Nephron (organoid): ENCODE results near the gene IFT43.
A peak's percentile ranks its signal among the peaks of the same experiment; 100 is the strongest.

Experiments used
- H3K27ac Mint-ChIP-seq, 3 experiments: 2 replicates each; pipeline ENCODE4 v1.8.0; 2020; ENCODE audit warnings: mixed read lengths in 3 of 3, mild to moderate bottlenecking in 2 of 3, moderate library complexity in 1 of 3
- H3K27me3 Mint-ChIP-seq: 2 replicates; pipeline ENCODE4 v1.8.0; 2021; ENCODE audit warnings: low read depth, mild to moderate bottlenecking, moderate library complexity, mixed read lengths
- H3K36me3 Mint-ChIP-seq: 2 replicates; pipeline ENCODE4 v1.8.0; 2020; ENCODE audit warnings: low read depth, mixed read lengths
- H3K4me1 Mint-ChIP-seq: 2 replicates; pipeline ENCODE4 v1.8.0; 2020; ENCODE audit warnings: mixed read lengths
- H3K4me3 Mint-ChIP-seq, 3 experiments: 2 replicates each; pipeline ENCODE4 v1.8.0; 2020; ENCODE audit warnings: mild to moderate bottlenecking in 3 of 3, mixed read lengths in 3 of 3, moderate library complexity in 2 of 3
- H3K9me3 Mint-ChIP-seq: 2 replicates; pipeline ENCODE4 v1.8.0; 2020; ENCODE audit warnings: mixed read lengths
- TF ChIP-seq, protein P1 (sequence below), 3 experiments: fragments of 200-600 bp; sonication (generic); IDR thresholded peaks; one replicate each; pipeline ENCODE4 v1.5.0; 2021; ENCODE audit warnings: antibody characterized with exemption in 3 of 3; ENCODE audit not compliant: unreplicated experiment in 3 of 3

Gene IFT43

DNA sequence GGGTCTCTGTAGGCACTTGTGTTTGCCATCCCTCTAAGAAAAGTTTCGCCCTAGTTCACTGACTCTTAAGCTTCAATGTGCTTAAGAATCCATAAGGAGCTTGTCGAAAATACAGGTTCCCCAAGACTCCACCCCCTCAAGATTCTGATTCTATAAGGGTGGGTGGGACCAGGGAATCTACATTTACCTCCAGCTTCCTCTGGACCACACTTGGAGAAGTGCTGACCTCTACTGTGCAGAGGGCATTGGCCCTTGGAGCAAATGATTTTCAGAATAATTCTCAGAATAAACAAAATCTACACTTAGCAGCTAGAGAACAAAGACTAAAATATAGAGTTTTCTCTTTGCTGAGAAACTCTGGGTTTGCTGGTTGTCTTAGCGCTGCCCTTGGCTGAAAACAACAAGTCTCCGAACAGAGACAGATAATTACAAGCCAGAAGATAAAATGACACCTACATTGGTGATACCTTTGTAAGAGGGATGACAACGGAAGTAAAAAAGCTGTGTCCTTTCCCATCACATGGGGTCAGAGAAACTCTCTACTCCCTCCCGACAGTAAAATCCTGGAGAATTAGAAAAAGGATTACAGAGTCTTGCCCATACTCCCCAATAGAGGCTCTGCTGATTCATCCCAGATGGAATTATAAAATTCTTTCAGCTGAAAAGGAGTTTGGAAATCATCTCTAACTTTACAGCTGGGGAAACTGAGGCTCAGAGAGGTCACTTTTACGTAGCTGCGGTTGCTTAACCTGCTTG, 8.6 kb upstream of the IFT43 start:
- Mint-ChIP-seq H3K4me1 (peaks cover 79% of the 10 kb centered on the region), H3K4me3 (peak overlapping the region in 2 of 3 experiments; percentile 16 to 89), H3K36me3 (peaks cover 5% of the 10 kb centered on the region), H3K9me3 (no peaks in the 10 kb centered on the region), H3K27me3 (no peaks in the 10 kb centered on the region), H3K27ac (peak overlapping the region; percentile 12 to 65 (median 45))
- TF ChIP-seq, protein P1, sequence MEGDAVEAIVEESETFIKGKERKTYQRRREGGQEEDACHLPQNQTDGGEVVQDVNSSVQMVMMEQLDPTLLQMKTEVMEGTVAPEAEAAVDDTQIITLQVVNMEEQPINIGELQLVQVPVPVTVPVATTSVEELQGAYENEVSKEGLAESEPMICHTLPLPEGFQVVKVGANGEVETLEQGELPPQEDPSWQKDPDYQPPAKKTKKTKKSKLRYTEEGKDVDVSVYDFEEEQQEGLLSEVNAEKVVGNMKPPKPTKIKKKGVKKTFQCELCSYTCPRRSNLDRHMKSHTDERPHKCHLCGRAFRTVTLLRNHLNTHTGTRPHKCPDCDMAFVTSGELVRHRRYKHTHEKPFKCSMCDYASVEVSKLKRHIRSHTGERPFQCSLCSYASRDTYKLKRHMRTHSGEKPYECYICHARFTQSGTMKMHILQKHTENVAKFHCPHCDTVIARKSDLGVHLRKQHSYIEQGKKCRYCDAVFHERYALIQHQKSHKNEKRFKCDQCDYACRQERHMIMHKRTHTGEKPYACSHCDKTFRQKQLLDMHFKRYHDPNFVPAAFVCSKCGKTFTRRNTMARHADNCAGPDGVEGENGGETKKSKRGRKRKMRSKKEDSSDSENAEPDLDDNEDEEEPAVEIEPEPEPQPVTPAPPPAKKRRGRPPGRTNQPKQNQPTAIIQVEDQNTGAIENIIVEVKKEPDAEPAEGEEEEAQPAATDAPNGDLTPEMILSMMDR (IDR thresholded peaks at IDR 0.05; ENCODE audit: unreplicated experiment in 3 of 3): no peak

DNA sequence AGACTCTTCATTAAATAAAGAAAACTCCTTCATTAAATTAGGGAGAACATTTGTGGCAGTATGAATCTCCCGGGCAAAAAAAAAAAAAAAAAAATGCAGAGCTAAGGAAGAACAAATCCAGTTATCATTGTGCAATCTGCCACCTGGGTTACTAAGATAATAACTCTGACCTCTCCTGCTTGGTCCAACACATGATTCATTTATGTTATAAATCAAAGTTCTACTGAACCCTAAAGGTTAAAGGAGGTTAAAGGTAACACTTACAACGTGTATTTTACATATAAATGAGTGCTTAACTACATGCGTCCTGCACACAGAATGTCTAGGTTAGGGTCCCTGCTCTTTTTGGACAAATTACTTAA, 8.0 kb upstream of the IFT43 start:
- Mint-ChIP-seq H3K9me3 (no peaks in the 10 kb centered on the region), H3K27ac (peak overlapping the region in 1 of 3 experiments; percentile 91), H3K4me1 (peaks cover 73% of the 10 kb centered on the region), H3K27me3 (no peaks in the 10 kb centered on the region), H3K4me3 (peak overlapping the region in 2 of 3 experiments; percentile 16 to 89), H3K36me3 (peaks cover 5% of the 10 kb centered on the region)
- TF ChIP-seq, protein P1 (IDR thresholded peaks at IDR 0.05; ENCODE audit: unreplicated experiment in 3 of 3): no peak

DNA sequence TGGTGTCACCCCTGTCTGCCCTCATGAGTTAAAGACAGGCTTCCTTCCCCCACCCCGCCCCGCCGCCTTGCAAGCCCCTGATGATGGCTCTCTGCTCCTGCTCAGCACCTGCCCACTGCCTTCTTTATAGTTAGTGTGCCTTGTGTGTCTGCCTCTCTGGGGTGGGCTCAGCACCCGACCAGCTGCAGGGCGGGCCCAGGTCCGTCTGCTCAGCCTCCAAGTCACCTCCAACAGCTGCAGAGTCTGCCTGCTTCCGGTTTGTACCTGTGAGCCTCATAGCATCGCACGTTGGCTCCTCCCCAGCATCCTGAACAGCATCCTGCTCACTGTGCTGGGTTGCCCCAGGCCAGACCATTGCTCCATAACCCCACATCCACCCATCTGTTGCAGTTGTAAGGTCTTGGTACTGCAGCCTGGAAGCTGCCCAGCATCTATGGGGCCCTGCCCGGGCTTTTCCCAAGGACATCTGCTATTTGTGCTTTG, 7.3 kb upstream of the IFT43 start:
- H3K9me3 Mint-ChIP-seq: no peaks in the 10 kb centered on the region
- peak overlapping the region in 1 of 3 experiments; percentile 91 for H3K27ac Mint-ChIP-seq
- TF ChIP-seq, protein P1 (IDR thresholded peaks at IDR 0.05; ENCODE audit: unreplicated experiment in 3 of 3): no peak
- peaks cover 66% of the 10 kb centered on the region for H3K4me1 Mint-ChIP-seq
- peak overlapping the region; percentile 50 to 89 (median 71) for H3K4me3 Mint-ChIP-seq
- H3K27me3 Mint-ChIP-seq: no peaks in the 10 kb centered on the region
- peaks cover 5% of the 10 kb centered on the region for H3K36me3 Mint-ChIP-seq

DNA sequence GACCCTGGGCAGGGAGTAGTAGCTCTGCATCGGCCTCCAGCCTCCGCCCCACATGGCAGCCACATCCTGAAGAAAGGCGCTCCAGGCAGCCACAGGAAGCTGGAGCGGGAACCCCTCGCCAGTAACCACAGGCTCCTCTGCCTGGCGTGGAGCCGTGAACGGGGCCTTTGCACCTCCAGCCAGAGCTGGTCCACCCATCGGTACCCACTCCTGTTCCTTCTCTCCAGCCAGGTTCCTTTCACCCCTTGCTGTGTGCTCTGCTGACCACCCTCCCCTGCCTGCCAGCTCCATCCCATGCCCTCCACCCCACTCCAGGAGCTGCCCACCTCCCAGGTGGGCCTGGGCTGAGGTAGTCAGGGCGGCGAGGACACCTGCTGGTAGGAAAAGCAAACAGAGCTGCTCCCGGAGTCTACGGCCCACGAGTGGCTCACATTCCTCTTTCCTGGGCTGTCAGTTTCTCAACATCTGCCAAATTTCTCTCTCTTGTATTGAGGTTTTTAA, 6.4 kb upstream of the IFT43 start:
- TF ChIP-seq, protein P1 (IDR thresholded peaks at IDR 0.05; ENCODE audit: unreplicated experiment in 3 of 3): peak; percentile 65 to 76 (median 65)
- Mint-ChIP-seq H3K36me3 (peaks cover 5% of the 10 kb centered on the region), H3K27ac (peak overlapping the region; percentile 91 to 96 (median 96)), H3K9me3 (no peaks in the 10 kb centered on the region), H3K4me3 (peak overlapping the region; percentile 83 to 90 (median 89)), H3K4me1 (peaks cover 71% of the 10 kb centered on the region), H3K27me3 (no peaks in the 10 kb centered on the region)

DNA sequence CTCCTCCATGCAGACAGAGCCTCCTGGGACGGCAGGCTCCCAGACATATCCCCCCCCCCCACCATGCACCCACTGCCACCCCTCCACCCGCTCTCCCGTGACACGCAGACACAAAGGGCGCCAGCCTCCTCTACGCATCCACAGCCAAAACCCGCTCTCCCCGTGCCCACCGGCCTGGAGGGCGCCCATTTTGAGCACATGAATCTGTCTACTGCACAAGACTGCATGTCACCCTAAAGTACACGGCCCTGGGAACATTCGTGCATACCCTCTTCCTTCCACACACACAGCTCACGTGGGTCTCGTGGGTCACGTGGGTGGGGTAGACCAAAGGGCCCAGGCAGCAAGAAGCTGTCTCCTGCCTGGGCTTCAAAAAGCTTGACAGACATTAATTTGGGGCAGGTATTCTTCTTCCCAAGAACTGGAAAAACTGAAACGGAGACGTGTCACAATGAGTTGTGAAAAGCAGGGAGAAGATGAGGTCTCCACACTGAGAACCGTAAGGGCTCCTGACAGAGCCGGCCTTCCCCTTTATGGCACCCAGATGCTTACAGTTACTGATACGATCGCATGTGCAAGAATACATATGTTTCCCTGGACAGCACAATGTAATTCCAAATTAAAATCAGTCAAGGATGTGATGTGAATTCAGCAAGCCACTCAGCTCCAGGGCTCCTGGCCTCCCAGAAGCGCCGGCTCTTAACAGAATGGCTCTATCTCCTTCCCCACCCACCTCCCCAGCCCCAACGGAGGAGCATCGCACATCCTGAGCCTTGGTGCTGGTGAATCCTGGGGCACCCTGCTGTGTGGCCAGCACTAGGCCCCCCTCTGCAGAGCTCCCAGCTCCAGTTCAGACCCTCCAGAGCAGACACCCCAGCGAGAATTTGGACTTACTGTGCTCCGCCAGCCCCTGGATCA, 5.7 kb upstream of the IFT43 start:
- H3K4me1 Mint-ChIP-seq: peaks cover 79% of the 10 kb centered on the region
- peaks cover 5% of the 10 kb centered on the region for H3K36me3 Mint-ChIP-seq
- H3K27me3 Mint-ChIP-seq: no peaks in the 10 kb centered on the region
- TF ChIP-seq, protein P1 (IDR thresholded peaks at IDR 0.05; ENCODE audit: unreplicated experiment in 3 of 3): no peak
- no peaks in the 10 kb centered on the region for H3K9me3 Mint-ChIP-seq
- peak overlapping the region; percentile 91 to 96 (median 96) for H3K27ac Mint-ChIP-seq
- H3K4me3 Mint-ChIP-seq: peak overlapping the region; percentile 83 to 90 (median 89)
